Measurements from ENCODE around the gene ASAP2. TPM values are rescaled to one million over a fixed set of nuclear protein-coding genes. Genes with fewer than 3 reads are reported as not detected.

ASAP2 gene
- total and polyA plus RNA-seq, 9 of the 15 experiments (the other 6 are each of a cell fraction or from before 2014, with no cell fraction given): 0.06 to 4.3 (median 3.1) TPM

DNA sequence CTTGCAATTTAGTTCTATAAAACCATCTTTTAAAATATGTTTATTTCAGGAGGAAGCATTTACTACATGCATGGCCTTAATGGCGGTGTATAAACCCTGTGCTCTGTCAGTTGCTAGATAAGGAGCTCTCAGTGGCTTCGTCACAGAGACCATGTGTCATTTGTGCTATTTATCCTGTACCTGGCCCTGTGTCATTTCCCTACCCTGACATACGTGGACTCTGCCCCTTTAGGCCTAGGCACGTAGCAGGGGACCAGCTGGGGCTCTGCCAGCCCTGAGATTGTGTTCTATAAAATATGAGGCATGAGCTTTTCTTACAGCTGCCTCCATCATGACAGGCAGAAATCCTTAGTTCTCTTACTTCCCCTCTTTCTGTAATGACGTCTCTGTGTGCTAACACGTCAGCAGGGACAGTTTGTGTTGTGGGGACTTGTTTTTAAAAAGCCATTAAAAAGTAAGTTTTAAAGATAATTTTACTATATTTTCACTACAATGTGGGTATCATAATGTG lies 128.8 kb downstream of the ASAP2 start (continued):
- no peak for TF ChIP-seq NR2F6 (CRISPR knock-in tag; IDR thresholded peaks at IDR 0.05)
- no peak for TF ChIP-seq KDM4B (IDR thresholded peaks at IDR 0.05; ENCODE audit: borderline replicate concordance in 2 of 2, low read depth in 1 of 2)
- TF ChIP-seq ELF1 (tag; IDR thresholded peaks at IDR 0.05): no peak
- no peak for TF ChIP-seq HNRNPUL1 (IDR thresholded peaks at IDR 0.05; ENCODE audit: low read length)
- TF ChIP-seq SAFB2 (IDR thresholded peaks at IDR 0.05; ENCODE audit: borderline replicate concordance, low read depth, low read length, severe bottlenecking): no peak
- TF ChIP-seq RCOR1 (IDR thresholded peaks at IDR 0.05; ENCODE audit: borderline replicate concordance in 1 of 2, low read depth in 2 of 2, low read length in 2 of 2): no peak
- TF ChIP-seq ARID1B (IDR thresholded peaks at IDR 0.05): no peak
- no peak for TF ChIP-seq SRSF7 (optimal IDR thresholded peaks at IDR 0.05; ENCODE audit: low read depth, low read length)
- TF ChIP-seq EP300 (IDR thresholded peaks at IDR 0.05; ENCODE audit: low read length): no peak
- no peak for TF ChIP-seq TBP (optimal IDR thresholded peaks at IDR 0.05; ENCODE audit: low read depth, low read length)
- no peak for TF ChIP-seq SMC3 (conservative IDR thresholded peaks at IDR 0.05; ENCODE audit: insufficient read depth, low read depth, low read length)
- no peak for TF ChIP-seq SREBF1 (IDR thresholded peaks at IDR 0.05; ENCODE audit: borderline replicate concordance, low read depth, low read length)
- TF ChIP-seq ZNF184 (CRISPR knock-in tag; IDR thresholded peaks at IDR 0.05): no peak
- TF ChIP-seq HMGN3 (IDR thresholded peaks at IDR 0.05; ENCODE audit: borderline replicate concordance, extremely low read depth, insufficient read length, low read depth, low read length): no peak
- no peak for TF ChIP-seq LCOR (CRISPR knock-in tag; IDR thresholded peaks at IDR 0.05)
- TF ChIP-seq POLR3G (IDR thresholded peaks at IDR 0.05; ENCODE audit: extremely low read depth, insufficient read length, insufficient replicate concordance): no peak
- TF ChIP-seq ZFP1 (CRISPR knock-in tag; IDR thresholded peaks at IDR 0.05): no peak
- TF ChIP-seq L3MBTL2 (IDR thresholded peaks at IDR 0.05): peak; percentile 86
